DMS 273 (cell line): ENCODE data around the gene DLG5.

Experiments
- DNase-seq: peaks from one replicate; lab custom pipeline; 2025; ENCODE audit not compliant: unreplicated experiment; lab: John Stamatoyannopoulos, UW

Gene DLG5

DNA sequence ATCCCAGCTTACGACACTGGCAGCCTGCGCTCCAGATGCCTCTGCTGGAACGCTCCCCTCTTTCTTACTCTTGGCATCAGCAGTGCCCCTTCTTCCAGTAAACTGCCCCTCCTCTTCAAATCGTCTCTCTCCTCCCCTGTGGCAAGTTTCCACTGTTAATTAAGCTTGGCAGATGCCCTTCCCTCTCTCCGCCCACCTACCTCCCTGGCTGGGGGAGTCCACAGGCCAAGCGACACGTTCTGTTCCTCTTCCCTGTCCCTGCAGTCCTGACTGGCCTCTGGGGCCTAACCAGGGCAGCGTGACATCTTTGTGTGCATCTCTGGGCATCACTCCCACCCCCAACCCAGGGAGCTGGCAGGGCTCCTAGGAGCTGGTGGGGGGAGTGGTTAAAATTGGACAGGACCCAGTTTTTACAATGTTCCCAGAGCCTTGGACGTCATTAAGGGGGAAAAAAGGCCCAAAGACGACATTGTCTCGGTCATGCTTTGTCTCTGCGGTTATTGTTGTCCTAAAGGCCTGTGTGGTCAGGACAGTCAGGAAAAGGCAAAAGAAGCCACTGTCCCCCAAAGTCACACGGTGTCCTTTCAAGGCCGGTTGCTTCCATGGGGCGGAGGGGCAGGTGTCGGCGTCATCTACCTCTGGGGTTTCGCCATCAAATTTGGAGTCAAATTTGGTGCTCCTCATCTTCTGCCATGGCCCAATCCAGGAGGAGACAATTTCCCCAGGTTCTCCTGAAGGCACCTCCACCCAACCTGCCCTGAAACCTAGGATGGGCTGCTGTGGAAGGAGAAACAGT lies 54.2 kb downstream of the DLG5 start:
- DNase-seq = peak; percentile 92

DNA sequence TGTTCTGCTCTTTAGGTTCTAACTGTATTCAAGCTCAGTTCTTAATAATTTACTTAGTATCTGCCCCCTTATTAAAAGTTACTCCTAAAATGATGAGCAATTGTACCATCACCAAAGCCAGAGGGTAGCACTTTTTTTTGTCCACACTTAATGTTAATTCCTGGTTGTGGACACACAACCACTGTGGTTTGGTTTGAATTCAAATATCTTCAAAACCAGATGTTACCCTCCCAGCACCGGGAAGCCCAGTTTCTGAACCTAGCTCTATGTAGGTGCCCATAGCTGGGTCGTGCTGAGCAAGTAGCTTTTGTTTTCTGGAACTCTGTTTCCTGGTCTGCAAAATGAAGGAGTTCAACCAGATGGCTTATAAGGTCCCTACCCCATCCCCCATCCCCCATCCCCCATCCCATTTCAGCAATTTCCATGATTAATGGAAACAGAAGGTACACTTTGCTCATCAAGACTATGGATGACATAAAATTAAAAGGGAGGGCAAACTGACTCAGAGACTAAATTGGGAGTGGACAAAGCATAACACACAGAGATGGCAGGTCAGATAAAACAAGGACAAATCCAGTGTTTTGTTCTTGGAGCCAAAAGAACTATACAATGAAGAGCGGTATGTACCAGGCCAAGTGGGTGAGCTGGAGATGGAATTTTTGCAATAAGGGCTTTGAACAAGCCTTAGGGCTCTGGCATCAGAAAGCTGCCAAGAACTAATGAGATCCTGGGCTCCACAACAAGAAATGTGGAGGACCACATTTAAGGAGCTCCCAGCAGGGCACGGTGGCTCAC lies 56.7 kb downstream of the DLG5 start:
- no peak for DNase-seq

DNA sequence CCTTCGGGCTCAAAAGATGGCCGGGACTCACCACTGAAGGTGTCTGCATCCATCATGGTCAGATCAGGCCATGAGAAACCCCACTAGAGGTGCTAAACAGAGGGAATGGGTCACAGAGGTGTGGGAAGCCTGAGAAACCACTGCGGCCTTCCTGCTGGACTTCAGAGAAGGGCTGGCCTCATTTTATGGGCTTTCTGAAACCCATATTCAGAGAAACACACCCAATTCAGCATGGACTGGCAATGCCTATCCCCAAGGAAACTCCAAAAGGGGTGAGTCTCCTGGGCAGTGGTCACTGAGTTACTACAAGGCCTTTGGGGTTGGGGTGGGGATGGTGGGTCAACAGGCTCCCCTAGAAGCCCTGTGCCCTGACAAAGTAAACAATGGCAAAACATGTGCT lies 58.0 kb downstream of the DLG5 start:
- no peak for DNase-seq

DNA sequence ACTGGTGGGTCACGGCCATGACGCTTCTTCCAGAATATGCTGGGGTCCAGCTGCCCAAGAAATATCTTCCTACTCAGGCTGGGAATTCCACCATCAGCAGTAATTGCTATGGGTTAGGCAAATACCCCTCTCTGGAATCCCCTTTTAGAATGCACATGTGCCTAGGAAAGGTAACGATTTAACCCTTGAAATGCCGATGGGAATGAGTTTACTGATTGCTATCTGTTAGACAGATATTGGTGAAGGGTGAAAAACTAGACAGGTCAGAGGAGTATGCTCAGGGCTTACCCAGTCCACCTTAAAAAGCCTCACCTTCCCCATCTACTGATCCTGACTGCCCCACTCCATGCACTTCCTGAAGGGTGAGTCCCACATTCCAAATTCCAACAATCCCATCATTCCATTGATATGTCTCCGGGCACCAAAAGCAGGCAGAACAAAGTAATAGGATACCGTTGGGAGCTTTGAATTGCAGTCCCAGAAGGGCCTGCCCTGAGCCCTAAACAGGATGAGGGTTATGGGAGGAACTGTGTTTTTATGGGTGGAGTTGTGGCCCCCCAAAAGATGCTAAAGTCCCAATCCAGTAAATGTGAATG lies 59.3 kb downstream of the DLG5 start:
- no peak for DNase-seq

- no peak for DNase-seq
Observed at GRCh38 chr10:77866598-77866997, 60.0 kb downstream of the DLG5 start.

GRCh38 chr10:77865580-77866324 lies 60.8 kb downstream of the DLG5 start:
- no peak for DNase-seq

DNA sequence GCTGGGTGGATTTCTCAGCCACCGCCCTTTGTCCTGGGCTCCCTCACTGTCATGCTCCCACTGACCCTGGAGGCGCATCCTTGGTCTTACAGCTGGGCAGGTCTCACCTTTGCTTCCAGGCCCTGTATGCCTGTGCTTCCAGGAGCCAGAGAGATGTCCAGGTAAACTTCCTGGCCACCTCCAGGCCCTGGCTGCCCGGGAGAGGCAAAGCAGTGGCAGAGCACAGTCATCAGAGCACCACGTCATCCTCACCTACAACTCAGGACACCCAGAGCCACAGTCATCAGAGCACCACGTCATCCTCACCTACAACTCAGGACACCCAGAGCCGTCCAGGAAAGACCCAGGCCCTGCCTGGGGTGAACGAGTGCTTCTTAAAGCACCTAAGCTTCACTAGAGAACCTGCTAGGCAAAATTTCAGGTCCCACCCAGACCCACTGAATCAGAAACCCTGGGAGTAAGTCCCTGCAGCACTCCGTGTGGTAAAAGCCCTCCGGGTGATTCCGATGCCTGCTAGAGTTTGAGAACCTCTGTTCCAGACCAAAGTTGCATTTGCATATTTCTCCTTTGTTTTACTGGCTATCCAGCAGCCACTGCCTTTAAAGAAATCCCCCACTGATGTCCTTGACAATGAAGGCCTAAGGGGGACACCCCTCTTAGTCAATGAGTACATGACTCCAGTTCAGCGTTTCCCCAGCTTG lies 62.3 kb downstream of the DLG5 start:
- DNase-seq = no peak

DNA sequence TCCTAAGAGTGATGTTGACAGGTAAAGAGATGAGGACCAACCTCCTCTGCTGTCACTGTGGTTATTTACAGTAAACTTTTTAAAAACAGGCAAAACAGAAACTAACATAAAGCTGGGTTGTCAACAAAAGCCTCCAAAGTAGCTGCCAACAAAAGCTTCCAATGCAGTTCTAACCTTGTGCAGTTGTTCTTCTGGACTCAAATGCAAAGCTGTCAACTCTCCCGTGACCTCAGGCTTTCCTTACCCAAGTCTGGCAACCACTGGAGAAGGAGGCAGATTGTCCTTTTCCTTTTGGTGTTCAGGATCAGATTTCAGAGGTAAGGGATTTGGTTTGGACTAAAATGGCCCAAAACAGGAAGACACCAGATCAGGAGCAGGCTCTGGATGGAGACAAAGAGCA lies 63.1 kb downstream of the DLG5 start:
- DNase-seq = no peak

DNA sequence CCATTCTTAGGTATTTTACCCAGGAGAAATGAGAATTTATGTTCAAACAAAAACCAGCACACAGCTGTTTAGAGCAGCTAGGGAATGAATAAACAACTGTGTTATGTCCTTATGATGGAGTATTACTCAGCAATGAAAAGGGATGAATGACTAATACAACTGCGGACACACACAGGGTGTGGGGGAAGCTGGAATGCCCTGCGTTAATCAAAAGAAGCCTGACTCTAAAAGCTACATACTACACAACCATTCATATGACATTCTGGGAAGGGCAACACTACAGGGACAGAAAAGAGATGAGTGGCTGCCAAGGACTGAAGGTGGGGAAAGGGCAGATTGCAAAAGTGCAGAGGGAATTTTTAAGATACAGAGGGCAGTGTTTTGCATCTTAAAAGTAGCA lies 64.0 kb downstream of the DLG5 start:
- no peak for DNase-seq

GRCh38 chr10:77861366-77861765 lies 65.2 kb downstream of the DLG5 start:
- no peak for DNase-seq

GRCh38 chr10:77859865-77860282 lies 66.7 kb downstream of the DLG5 start:
- no peak for DNase-seq

- DNase-seq = no peak
Observed at GRCh38 chr10:77859200-77859864, 67.2 kb downstream of the DLG5 start.

DNA sequence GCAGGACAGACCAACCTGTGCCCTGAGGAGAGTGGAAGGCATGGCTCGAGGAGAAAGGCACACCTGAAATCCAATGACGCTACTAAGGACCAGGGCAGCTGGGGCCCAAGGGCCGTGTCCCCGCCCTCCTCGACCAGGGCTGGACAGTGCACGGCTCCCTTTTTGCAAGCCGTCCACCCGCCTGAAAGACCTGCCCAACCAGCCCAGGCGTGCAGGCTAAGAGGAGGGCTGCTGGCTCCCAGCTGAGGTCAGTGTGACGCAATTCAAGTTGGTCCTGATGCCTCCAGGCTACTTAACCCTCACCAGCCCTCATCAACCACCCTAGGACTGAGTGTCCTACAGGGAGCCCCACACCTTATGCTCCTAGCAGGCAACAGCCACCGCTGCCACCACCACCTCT lies 69.3 kb downstream of the DLG5 start:
- no peak for DNase-seq

- DNase-seq = no peak
Observed at GRCh38 chr10:77856566-77856965, 70.0 kb downstream of the DLG5 start.

GRCh38 chr10:77855404-77856155 lies 71.0 kb downstream of the DLG5 start:
- no peak for DNase-seq

DNA sequence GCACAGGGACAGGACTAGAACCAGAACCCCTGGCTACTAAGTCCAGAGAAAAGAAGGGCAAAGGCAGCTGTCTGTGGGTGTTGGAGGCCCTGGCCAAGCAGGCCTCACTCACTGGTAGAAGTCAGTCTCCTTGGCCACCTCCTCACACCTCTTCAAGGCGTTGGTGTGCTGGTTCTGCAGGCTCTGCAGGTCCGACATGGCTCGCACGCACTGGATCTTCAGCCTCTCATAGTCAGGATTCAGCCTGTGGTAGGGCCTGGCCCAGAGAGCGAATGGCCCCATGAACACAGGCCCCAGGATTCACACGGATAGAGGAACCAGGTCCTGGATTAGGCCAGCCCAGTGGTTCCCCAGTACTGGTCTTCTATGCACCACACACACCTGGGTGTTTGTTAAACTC lies 72.4 kb downstream of the DLG5 start:
- no peak for DNase-seq

DNA sequence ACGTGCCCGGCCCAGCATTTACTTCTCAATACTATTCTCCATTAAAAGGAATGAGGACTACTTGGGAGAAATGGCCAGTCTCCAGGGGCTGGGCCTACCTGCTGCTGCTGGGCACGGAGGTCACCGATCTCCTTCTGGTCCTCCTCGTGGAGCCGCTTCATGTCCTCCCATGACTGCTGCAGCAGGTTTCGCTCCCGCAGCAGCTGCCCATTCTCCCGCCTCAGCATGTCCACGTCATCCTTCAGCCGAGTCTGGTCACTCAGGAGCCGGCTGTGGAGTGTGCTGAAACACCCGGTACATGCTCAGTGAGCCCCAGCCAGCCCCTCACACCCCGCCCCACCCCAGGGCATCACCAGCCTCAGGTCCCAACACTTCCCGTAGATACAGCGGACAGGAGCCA lies 73.3 kb downstream of the DLG5 start:
- DNase-seq = no peak

GRCh38 chr10:77850620-77851231 lies 75.8 kb downstream of the DLG5 start:
- DNase-seq = no peak

DNA sequence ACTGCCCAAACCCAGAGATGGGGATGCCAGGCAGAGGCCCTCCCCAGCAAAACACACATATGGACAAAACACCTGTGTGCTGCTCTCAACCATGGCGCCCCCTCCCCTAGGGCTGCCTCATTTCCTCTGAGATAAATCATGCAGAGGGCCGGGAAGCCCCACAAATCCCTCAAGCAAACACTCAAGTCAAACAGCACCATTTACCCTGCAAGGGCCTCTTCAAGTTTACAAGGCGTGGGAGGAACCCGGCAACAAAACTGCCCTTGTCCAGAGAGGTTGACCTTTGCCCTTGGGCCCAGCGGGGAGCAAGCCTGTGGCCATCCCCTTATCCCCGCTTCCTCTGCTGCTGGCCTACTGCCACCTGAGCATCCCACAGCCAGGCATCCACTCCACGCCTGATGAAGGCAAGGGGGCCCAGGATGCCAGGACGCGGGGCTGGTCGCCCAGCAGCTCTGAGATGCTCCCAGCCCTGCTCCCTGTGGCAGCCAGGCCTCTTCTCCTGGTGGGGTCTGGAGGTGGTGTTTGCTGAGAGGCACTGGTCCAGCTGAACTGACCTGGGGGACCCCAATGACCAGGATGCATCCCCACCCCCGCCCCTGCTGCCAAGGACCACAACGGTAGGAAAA lies 77.4 kb downstream of the DLG5 start:
- no peak for DNase-seq
